ENCODE results near the gene VPS54.
A peak's percentile ranks its signal among the peaks of the same experiment; 100 is the strongest.
"Not testable (repeated sequence)": the region's sequence is repeated elsewhere in the genome, so short reads cannot be mapped to it uniquely, and the experiment has no call there.

The VPS54 gene

GRCh38 chr2:63991173-63991999 is 27.8 kb downstream of the VPS54 start:
- DNase-seq: not testable (repeated sequence)

GRCh38 chr2:63990072-63990471 is 29.2 kb downstream of the VPS54 start:
- no peak for DNase-seq

GRCh38 chr2:63988842-63989436 is 30.3 kb downstream of the VPS54 start:
- DNase-seq: not testable (repeated sequence)

- no peak for DNase-seq
Measured at GRCh38 chr2:63984606-63985359, 34.4 kb downstream of the VPS54 start.

GRCh38 chr2:63983986-63984605 is 35.1 kb downstream of the VPS54 start:
- DNase-seq: no peak

GRCh38 chr2:63982335-63982734 is 36.9 kb downstream of the VPS54 start:
- no peak for DNase-seq

GRCh38 chr2:63981702-63982103 is 37.5 kb downstream of the VPS54 start:
- DNase-seq: no peak

GRCh38 chr2:63980794-63981193 is 38.4 kb downstream of the VPS54 start:
- DNase-seq: no peak

- peak; percentile 53 for DNase-seq
Measured at GRCh38 chr2:63977904-63978303, 41.3 kb downstream of the VPS54 start.

GRCh38 chr2:63976125-63976510 is 43.1 kb downstream of the VPS54 start:
- no peak for DNase-seq

- DNase-seq: peak; percentile 24
Measured at GRCh38 chr2:63975437-63976124, 43.6 kb downstream of the VPS54 start.

- not testable (repeated sequence) for DNase-seq
Measured at GRCh38 chr2:63975036-63975435, 44.2 kb downstream of the VPS54 start.

- no peak for DNase-seq
Measured at GRCh38 chr2:63962186-63962585, 57.0 kb downstream of the VPS54 start.

GRCh38 chr2:63950414-63950813 is 68.8 kb downstream of the VPS54 start:
- DNase-seq: no peak

GRCh38 chr2:63942788-63943187 is 76.4 kb downstream of the VPS54 start:
- no peak for DNase-seq

- not testable (repeated sequence) for DNase-seq
Measured at GRCh38 chr2:63932104-63932503, 87.1 kb downstream of the VPS54 start.

GRCh38 chr2:63926815-63927214 is 92.4 kb downstream of the VPS54 start:
- no peak for DNase-seq

GRCh38 chr2:63914311-63914710 is 104.9 kb downstream of the VPS54 start:
- no peak for DNase-seq

GRCh38 chr2:63903003-63903402 is 116.2 kb downstream of the VPS54 start:
- DNase-seq: no peak

GRCh38 chr2:63902149-63902548 is 117.1 kb downstream of the VPS54 start:
- DNase-seq: no peak

GRCh38 chr2:63899639-63900038 is 119.6 kb downstream of the VPS54 start:
- no peak for DNase-seq

GRCh38 chr2:63898839-63899238 is 120.4 kb downstream of the VPS54 start:
- DNase-seq: no peak

- DNase-seq: no peak
Measured at GRCh38 chr2:63894167-63894566, 125.1 kb downstream of the VPS54 start.

Measured in activated naive CD4-positive, alpha-beta T cell treated with anti-CD3 and anti-CD28 coated beads, Interleukin-2, amount 50 U/mL, for 16 hours (primary cell).